ENCODE measurements around the gene MVD.
A peak's percentile ranks its signal among the peaks of the same experiment; 100 is the strongest.

DNA sequence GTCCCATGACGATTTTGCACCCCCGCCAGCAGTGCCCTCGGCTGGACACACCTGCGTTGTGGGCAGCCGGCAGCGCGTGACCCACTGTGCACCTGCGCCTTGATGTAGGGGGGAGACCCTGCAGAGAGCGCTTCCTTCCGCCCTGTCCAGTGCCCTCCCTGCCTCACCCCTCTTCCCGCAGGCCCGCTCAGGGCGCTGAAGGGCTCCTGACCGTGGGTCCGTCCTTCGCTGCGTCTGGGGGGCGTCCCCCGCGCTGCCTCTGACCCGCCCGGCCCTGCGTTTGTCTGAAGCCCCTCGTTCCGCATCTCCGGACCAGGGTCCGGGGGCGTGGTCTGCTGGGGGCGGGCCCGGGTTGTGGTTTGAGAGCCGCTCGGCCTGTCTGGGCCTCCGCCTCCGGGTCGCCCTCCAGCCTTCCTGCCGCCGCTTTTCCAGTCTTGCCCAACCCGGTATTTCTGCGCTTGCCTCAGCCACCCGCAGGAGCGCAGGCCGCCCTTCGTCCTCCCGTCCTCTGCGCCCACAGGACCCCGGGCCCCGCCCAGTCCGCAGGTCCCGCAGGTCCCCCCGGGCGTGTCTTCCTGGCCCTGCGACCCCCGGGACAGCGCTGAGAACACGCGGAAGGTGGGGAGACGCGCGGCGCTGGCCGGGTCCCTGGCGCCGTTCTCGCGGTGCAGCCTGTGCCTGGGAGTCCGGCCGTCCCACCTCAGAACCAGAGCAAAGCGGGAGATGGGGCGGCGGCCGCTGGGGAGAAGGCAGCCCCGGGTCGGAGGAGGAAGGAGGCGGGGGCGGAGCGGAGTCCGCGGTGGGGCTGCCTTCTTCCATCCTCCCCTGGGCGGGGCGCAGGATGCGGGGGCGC is 28.5 kb downstream of the MVD start:
- TF ChIP-seq POLR2A (IDR thresholded peaks at IDR 0.05): no peak
- TF ChIP-seq, protein P1, sequence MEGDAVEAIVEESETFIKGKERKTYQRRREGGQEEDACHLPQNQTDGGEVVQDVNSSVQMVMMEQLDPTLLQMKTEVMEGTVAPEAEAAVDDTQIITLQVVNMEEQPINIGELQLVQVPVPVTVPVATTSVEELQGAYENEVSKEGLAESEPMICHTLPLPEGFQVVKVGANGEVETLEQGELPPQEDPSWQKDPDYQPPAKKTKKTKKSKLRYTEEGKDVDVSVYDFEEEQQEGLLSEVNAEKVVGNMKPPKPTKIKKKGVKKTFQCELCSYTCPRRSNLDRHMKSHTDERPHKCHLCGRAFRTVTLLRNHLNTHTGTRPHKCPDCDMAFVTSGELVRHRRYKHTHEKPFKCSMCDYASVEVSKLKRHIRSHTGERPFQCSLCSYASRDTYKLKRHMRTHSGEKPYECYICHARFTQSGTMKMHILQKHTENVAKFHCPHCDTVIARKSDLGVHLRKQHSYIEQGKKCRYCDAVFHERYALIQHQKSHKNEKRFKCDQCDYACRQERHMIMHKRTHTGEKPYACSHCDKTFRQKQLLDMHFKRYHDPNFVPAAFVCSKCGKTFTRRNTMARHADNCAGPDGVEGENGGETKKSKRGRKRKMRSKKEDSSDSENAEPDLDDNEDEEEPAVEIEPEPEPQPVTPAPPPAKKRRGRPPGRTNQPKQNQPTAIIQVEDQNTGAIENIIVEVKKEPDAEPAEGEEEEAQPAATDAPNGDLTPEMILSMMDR (IDR thresholded peaks at IDR 0.05): no peak
- peak in 1 of 3 donors; percentile 20 for TF ChIP-seq POLR2AphosphoS5 (IDR thresholded peaks at IDR 0.05)
- no peak for TF ChIP-seq EP300 (IDR thresholded peaks at IDR 0.05)

Data from stomach (tissue), 4 donors.